WI38 (cell line): ENCODE results near the gene MCM7.

Source experiments
- H3K4me3 ChIP-seq: 2 replicates; pipeline ENCODE4 v1.5.1; 2011; ENCODE audit warnings: low read depth, mild to moderate bottlenecking, control low read depth, low read length
- TF ChIP-seq, protein P1 (sequence below): IDR thresholded peaks from 2 replicates; pipeline ENCODE4 v1.5.1; 2012; ENCODE audit warnings: low read depth, mild to moderate bottlenecking, control low read depth, low read length

Gene MCM7

DNA sequence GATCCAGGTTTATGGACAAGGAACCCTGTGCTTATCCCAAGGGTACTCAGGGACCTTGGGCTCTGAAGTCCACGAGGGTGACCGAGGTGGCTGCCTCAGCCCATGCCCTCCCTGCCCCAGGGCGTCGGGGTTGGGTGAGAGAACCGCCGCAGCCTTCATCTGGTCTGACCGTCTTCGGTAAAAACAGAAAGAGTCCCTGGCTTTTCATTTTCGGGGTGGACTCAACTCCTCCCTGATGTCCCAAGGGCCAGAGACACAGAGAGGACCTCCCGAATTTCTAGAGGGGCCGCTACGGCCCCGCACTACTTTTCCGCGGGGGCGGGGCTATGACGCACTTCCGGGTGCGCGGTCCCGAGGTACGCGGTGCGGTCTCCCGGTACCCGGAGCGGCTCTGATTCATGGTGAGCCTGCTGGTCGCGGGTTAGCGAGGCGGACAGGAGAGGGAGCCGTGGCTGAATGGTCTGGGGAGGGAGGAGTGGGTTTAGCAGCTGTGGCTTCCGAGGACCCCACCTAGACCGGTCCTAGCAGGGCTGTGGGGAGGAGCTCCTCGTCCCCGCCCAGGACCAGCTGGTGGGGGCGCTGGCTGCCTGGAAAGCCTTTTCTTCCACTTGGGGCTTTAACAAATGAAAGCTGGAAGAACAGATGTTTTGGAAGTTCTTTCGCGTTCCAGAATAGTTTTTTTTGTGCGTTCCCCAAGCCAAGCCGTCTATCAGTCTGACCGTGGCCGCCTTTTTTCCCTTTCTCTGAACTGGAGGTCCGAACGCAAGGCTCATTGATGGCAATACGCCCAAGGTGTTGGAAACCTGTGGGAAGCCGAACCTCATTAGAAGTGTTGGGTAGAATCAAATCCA, 51.5 kb downstream of the MCM7 start, which contains the start of gene ZSCAN21:
Gene ZSCAN21 (plus strand): TSS at position 334 of the 851 bp plus-strand sequence. CDS start 7,233 bp downstream, outside the sequence.
- peak within 1 kb of the TSS; percentile 77 for H3K4me3 ChIP-seq
- TF ChIP-seq, protein P1, sequence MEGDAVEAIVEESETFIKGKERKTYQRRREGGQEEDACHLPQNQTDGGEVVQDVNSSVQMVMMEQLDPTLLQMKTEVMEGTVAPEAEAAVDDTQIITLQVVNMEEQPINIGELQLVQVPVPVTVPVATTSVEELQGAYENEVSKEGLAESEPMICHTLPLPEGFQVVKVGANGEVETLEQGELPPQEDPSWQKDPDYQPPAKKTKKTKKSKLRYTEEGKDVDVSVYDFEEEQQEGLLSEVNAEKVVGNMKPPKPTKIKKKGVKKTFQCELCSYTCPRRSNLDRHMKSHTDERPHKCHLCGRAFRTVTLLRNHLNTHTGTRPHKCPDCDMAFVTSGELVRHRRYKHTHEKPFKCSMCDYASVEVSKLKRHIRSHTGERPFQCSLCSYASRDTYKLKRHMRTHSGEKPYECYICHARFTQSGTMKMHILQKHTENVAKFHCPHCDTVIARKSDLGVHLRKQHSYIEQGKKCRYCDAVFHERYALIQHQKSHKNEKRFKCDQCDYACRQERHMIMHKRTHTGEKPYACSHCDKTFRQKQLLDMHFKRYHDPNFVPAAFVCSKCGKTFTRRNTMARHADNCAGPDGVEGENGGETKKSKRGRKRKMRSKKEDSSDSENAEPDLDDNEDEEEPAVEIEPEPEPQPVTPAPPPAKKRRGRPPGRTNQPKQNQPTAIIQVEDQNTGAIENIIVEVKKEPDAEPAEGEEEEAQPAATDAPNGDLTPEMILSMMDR: no peak

DNA sequence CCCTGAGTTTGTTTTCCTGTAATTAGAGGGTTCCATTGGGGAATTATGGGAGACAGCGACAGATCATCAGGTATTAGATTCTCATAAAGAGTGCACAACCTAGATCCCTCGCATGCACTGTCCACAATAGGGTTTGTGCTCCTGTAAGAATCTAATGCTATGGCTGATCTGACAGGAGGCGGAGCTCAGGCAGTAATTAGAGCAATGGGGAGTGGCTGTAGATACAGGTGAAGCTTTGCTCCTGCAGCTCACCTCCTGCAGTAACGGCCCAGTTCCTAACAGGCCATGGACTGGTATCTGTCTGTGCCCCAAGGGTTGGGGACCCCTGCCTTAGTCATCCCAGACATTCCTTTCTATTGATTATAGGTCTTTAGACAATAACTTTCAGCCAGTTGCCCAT, 52.5 kb downstream of the MCM7 start:
- TF ChIP-seq, protein P1: no peak
- no peak overlapping the region for H3K4me3 ChIP-seq

DNA sequence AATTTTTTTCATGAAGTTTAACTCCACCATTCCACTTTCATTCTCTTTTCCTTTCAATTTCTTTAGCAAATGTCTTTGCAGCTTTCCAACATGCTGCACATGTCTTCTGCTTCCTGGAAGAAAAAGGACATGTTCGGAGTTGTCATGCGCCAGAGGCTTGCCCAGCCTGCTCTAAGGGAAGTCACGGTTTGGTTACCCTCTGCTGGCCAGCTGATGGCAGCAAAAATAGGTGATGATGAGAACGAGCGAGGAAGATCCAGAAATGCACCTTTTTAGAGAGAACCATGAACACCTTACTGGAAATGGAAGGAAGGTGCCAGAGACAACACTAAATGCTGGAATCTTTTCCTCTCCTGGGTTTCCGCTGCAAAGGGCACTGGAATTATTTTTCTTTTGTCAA, 56.5 kb downstream of the MCM7 start:
- TF ChIP-seq, protein P1: no peak
- no peak overlapping the region for H3K4me3 ChIP-seq
